ENCODE data around the gene CCDC152. TPM values are rescaled to one million over a fixed set of nuclear protein-coding genes. Genes with fewer than 3 reads are reported as not detected.

CCDC152 gene
- total and polyA plus RNA-seq, 2 of the 13 experiments (the other 11 are each of a cell fraction or from before 2014, with no cell fraction given), result 0.20 to 0.36 TPM

DNA sequence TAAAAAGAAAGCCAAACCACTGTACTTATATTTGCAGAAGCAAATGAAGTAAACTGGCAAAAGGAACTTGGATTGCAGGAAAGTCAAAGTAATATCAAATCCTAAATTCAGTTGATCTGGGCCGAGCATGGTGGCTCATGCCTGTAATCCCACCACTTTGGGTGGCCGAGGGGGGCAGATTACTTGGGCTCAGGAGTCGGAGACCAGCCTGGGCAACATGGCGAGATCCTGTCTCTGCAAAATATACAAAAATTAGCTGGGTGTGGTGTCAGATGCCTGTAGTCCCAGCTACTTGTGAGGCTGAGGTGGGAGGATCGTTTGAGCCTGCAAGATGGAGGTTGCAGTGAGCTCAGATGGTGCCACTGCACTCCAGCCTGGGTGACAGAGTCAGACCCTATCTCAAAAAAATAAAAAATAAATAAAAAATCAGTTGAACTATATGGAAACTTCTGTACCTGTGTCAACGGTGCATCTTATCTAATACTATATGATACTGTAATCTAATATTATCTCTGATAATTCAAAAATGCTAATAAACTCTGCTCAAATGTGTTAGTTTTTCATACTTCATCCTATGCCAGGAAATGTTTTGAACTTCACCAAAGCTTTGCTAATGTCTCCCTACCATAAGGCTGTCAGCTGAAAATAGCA, 45.0 kb downstream of the CCDC152 start:
- 91% methylated on average over 4 of the region's 6 CpGs for WGBS (ENCODE audit: low lambda C conversion rate)
- H3K27me3 ChIP-seq (ENCODE audit: control insufficient read depth in 1 of 2, insufficient read depth in 2 of 2, low read length in 2 of 2), result no peaks in the 10 kb centered on the region
- BruUV-seq (replicated peaks), result no TSS peak
- peaks cover 84% of the 10 kb centered on the region for H4K20me1 ChIP-seq (ENCODE audit: insufficient read depth, low read length)
- DNase-seq (ENCODE audit: low spot score) (no peak), FAIRE-seq (no peak), ATAC-seq (no peak)
- H2AFZ ChIP-seq (ENCODE audit: low read length), result no peak overlapping the region
- H3K4me1 ChIP-seq (ENCODE audit: insufficient read depth, low read length), result peaks cover 14% of the 10 kb centered on the region
- peak overlapping the region; percentile 3 for H3K27ac ChIP-seq (ENCODE audit: extremely low read length, insufficient read depth, low read length)
- H3K9ac ChIP-seq (ENCODE audit: insufficient read depth, low read depth, low read length), result no peak overlapping the region
- H3K79me2 ChIP-seq (ENCODE audit: insufficient read depth, low read length), result peaks cover 11% of the 10 kb centered on the region
- CTCF ChIA-PET (ENCODE audit: low intra/inter-chr PET ratio, low total read pairs), result no interaction called here
- H3K4me2 ChIP-seq (ENCODE audit: low read depth, low read length), result no peak overlapping the region
- POLR2A ChIA-PET, result interaction anchor here (0.8 to 5.1 kb wide), 7 partner anchors 8 to 88 kb away, joined by 3 to 36 read pairs (median 8); partner anchors contain the start of gene SELENOP
- no peak overlapping the region for H3K4me3 ChIP-seq (replicated peaks in 1 of 3; ENCODE audit: insufficient read depth in 1 of 3, low read depth in 2 of 3, low read length in 3 of 3)
- intact Hi-C loops (cut with micrococcal nuclease; ENCODE audit: unreplicated experiment), result no loop called here
- H3K36me3 ChIP-seq (replicated peaks in 1 of 2; ENCODE audit: control insufficient read depth in 1 of 2, insufficient read depth in 2 of 2, low read length in 2 of 2), result peaks cover 5 to 45% of the 10 kb centered on the region in 2 experiments
- in situ Hi-C loops (cut with HindIII; ENCODE audit: extremely low pct_ligation_motif_present, low pct_unique_long_range_greater_than_20kb), result loop anchor here (10.0 to 25.0 kb wide), 2 partner anchors 83 to 211 kb away; no protein-coding TSS in a partner anchor
- no peaks in the 10 kb centered on the region for H3K9me3 ChIP-seq (ENCODE audit: low read length)
- peak; percentile 75 for TF ChIP-seq RBFOX2 (IDR thresholded peaks at IDR 0.05; ENCODE audit: low read depth, low read length)
- no peak for TF ChIP-seq ZBTB21 (CRISPR knock-in tag; IDR thresholded peaks at IDR 0.05)
- TF ChIP-seq PAF1 (CRISPR knock-in tag; IDR thresholded peaks at IDR 0.05), result peak; percentile 42; the same call in 1 of the 2 replicates
- 0 out of 2 replicates have a peak, but pooled peaks have one; percentile 10 for TF ChIP-seq SSRP1 (CRISPR knock-in tag; IDR thresholded peaks at IDR 0.05)
- peak; percentile 69 for TF ChIP-seq POLR2G (IDR thresholded peaks at IDR 0.05; ENCODE audit: low read depth, low read length)
- TF ChIP-seq AGO2 (optimal IDR thresholded peaks at IDR 0.05; ENCODE audit: low read depth, low read length), result peak; percentile 57
- TF ChIP-seq KLF12 (CRISPR knock-in tag; IDR thresholded peaks at IDR 0.05; ENCODE audit: borderline replicate concordance), result 0 out of 2 replicates have a peak, but pooled peaks have one; percentile 42
- TF ChIP-seq NFIB (CRISPR knock-in tag; IDR thresholded peaks at IDR 0.05; ENCODE audit: borderline replicate concordance), result no peak
- TF ChIP-seq EHMT2 (IDR thresholded peaks at IDR 0.05; ENCODE audit: borderline replicate concordance, low read depth, low read length), result no peak
- no peak for TF ChIP-seq AGO1 (IDR thresholded peaks at IDR 0.05; ENCODE audit: low read depth, low read length, poor library complexity, severe bottlenecking)
- peak in 1 of 2 experiments; percentile 54; a peak in 2 of 4 replicates for TF ChIP-seq POLR2A (IDR thresholded peaks at IDR 0.05; ENCODE audit: insufficient read depth in 1 of 2, low read depth in 2 of 2, low read length in 2 of 2)
- TF ChIP-seq, protein P1, sequence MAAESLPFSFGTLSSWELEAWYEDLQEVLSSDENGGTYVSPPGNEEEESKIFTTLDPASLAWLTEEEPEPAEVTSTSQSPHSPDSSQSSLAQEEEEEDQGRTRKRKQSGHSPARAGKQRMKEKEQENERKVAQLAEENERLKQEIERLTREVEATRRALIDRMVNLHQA (CRISPR knock-in tag; IDR thresholded peaks at IDR 0.05), result no peak
- no peak for TF ChIP-seq PLRG1 (conservative IDR thresholded peaks at IDR 0.05)
- TF ChIP-seq, protein P2, sequence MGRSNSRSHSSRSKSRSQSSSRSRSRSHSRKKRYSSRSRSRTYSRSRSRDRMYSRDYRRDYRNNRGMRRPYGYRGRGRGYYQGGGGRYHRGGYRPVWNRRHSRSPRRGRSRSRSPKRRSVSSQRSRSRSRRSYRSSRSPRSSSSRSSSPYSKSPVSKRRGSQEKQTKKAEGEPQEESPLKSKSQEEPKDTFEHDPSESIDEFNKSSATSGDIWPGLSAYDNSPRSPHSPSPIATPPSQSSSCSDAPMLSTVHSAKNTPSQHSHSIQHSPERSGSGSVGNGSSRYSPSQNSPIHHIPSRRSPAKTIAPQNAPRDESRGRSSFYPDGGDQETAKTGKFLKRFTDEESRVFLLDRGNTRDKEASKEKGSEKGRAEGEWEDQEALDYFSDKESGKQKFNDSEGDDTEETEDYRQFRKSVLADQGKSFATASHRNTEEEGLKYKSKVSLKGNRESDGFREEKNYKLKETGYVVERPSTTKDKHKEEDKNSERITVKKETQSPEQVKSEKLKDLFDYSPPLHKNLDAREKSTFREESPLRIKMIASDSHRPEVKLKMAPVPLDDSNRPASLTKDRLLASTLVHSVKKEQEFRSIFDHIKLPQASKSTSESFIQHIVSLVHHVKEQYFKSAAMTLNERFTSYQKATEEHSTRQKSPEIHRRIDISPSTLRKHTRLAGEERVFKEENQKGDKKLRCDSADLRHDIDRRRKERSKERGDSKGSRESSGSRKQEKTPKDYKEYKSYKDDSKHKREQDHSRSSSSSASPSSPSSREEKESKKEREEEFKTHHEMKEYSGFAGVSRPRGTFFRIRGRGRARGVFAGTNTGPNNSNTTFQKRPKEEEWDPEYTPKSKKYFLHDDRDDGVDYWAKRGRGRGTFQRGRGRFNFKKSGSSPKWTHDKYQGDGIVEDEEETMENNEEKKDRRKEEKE (IDR thresholded peaks at IDR 0.05), result no peak
- TF ChIP-seq, protein P3, sequence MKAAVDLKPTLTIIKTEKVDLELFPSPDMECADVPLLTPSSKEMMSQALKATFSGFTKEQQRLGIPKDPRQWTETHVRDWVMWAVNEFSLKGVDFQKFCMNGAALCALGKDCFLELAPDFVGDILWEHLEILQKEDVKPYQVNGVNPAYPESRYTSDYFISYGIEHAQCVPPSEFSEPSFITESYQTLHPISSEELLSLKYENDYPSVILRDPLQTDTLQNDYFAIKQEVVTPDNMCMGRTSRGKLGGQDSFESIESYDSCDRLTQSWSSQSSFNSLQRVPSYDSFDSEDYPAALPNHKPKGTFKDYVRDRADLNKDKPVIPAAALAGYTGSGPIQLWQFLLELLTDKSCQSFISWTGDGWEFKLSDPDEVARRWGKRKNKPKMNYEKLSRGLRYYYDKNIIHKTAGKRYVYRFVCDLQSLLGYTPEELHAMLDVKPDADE (CRISPR knock-in tag; IDR thresholded peaks at IDR 0.05), result 0 out of 2 replicates have a peak, but pooled peaks have one; percentile 13
- TF ChIP-seq SOX5 (CRISPR knock-in tag; IDR thresholded peaks at IDR 0.05; ENCODE audit: borderline replicate concordance), result no peak
- TF ChIP-seq NR2F2 (IDR thresholded peaks at IDR 0.05; ENCODE audit: borderline replicate concordance, low read depth), result 0 out of 2 replicates have a peak, but pooled peaks have one; percentile 1
- TF ChIP-seq, protein P4, sequence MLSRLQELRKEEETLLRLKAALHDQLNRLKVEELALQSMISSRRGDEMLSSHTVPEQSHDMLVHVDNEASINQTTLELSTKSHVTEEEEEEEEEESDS (CRISPR knock-in tag; IDR thresholded peaks at IDR 0.05; ENCODE audit: borderline replicate concordance), result peak; percentile 32; the same call in 1 of the 2 replicates
- no peak for TF ChIP-seq U2AF1 (optimal IDR thresholded peaks at IDR 0.05; ENCODE audit: low read depth, low read length)
- no peak for TF ChIP-seq ZKSCAN5 (CRISPR knock-in tag; IDR thresholded peaks at IDR 0.05)
- 0 out of 2 replicates have a peak, but pooled peaks have one; percentile 30 for TF ChIP-seq NAIF1 (CRISPR knock-in tag; IDR thresholded peaks at IDR 0.05; ENCODE audit: borderline replicate concordance)

Measured in HepG2 (cell line).